Esophagus squamous epithelium (tissue), 4 donors: ENCODE measurements around the gene BEND7.

Source experiments
- POLR2A ChIP-seq, 4 donors: fragments of 450-650 bp; IDR thresholded peaks; one replicate each; pipeline ENCODE4 v1.6.1; 2017; ENCODE audit warnings: antibody characterized with exemption in 4 of 4, mild to moderate bottlenecking in 4 of 4, moderate library complexity in 3 of 4
- TF ChIP-seq, protein P1 (sequence below), 6 experiments: fragments of 450-650 bp in 4 of 6; fragments of 200-600 bp in 2 of 6; sonication (generic) in 2 of 6; IDR thresholded peaks; one replicate each; pipeline ENCODE4 v1.5.1; 2016 to 2019; ENCODE audit warnings: antibody characterized with exemption in 6 of 6, mild to moderate bottlenecking in 4 of 6, moderate library complexity in 4 of 6

DNA sequence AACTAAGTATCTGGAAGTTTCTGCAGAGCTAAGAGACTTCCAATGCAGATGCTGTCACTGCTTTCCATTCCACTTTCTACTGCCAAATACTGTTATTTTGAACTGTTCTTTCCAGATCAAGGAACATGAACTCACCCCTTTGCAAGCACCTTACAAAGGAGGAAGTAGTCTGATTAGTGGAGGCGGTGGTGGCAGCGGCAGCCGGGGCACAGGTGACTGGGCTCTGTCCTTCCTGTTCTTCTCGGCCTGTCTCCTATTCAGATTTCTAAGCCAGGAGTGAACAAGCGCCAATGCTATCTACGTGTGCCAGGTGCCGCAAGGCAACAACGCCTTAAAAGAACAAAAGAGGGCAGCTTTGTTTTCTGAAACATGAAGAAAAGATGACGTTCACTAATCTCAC is 44.9 kb downstream of the BEND7 start:
- TF ChIP-seq, protein P1, sequence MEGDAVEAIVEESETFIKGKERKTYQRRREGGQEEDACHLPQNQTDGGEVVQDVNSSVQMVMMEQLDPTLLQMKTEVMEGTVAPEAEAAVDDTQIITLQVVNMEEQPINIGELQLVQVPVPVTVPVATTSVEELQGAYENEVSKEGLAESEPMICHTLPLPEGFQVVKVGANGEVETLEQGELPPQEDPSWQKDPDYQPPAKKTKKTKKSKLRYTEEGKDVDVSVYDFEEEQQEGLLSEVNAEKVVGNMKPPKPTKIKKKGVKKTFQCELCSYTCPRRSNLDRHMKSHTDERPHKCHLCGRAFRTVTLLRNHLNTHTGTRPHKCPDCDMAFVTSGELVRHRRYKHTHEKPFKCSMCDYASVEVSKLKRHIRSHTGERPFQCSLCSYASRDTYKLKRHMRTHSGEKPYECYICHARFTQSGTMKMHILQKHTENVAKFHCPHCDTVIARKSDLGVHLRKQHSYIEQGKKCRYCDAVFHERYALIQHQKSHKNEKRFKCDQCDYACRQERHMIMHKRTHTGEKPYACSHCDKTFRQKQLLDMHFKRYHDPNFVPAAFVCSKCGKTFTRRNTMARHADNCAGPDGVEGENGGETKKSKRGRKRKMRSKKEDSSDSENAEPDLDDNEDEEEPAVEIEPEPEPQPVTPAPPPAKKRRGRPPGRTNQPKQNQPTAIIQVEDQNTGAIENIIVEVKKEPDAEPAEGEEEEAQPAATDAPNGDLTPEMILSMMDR (IDR thresholded peaks at IDR 0.05), result no peak
- no peak for TF ChIP-seq POLR2A (IDR thresholded peaks at IDR 0.05)
